Measurements from ENCODE around the gene SERPINI1.

The SERPINI1 gene

DNA sequence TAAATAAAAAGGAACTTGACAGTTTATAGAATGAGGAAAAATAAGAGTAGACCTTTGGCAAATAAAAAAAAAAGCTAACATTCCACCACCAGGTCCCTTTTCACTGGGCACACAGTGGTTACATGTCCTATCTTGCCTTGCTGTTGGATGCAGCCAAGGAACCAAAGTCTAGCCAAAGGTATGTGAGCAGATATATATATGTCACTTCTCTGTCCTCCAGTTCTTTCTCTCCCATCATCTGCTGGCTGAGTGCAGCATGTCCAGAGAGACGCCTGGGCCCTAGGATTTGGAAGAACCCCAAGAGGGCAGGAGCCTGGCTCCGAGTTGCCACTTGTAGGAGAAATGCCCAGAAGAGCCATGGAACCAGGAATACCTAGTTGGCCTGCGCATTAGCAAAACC lies 104.7 kb downstream of the SERPINI1 start:
- Histone ChIP-seq H3K9me3 (ENCODE audit: control insufficient read depth in 1 of 2, low read length in 2 of 2) (no peaks in the 10 kb centered on the region), H3K27ac (ENCODE audit: low read depth, low read length) (no peak overlapping the region), H3K4me1 (ENCODE audit: control insufficient read depth in 1 of 2, insufficient read depth in 2 of 2, low read length in 2 of 2) (no peaks in the 10 kb centered on the region), H3K9ac (ENCODE audit: low read depth in 1 of 2, low read length in 2 of 2) (no peak overlapping the region), H3K4me3 (ENCODE audit: low read depth in 1 of 2, low read length in 2 of 2) (no peak overlapping the region), H3K27me3 (ENCODE audit: control insufficient read depth in 1 of 2, insufficient read depth in 2 of 2, low read length in 2 of 2) (no peaks in the 10 kb centered on the region), H3K36me3 (ENCODE audit: control insufficient read depth in 1 of 2, insufficient read depth in 2 of 2, low read length in 2 of 2) (no peaks in the 10 kb centered on the region)

DNA sequence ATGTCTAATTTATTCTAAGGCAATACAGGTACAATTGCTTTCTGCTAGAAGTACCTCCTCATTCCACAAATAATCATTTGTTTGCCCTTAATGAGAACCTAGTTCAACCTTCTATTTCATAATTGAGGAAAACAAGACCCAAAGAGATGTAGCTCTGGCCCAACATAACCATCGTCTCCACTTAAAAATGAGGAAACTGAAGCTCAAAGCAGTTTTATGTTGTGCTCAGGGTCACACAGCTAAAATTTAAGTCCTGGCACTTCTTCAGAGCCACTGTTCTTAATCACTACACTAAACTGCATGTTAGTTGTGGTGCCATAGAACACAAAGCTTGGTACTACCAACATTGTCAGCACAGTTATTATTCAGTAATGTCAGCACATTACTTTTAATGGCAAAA lies 108.0 kb downstream of the SERPINI1 start:
- Histone ChIP-seq H3K36me3 (ENCODE audit: control insufficient read depth in 1 of 2, insufficient read depth in 2 of 2, low read length in 2 of 2) (no peaks in the 10 kb centered on the region), H3K4me1 (ENCODE audit: control insufficient read depth in 1 of 2, insufficient read depth in 2 of 2, low read length in 2 of 2) (no peaks in the 10 kb centered on the region), H3K9ac (ENCODE audit: low read depth in 1 of 2, low read length in 2 of 2) (no peak overlapping the region), H3K4me3 (ENCODE audit: low read depth in 1 of 2, low read length in 2 of 2) (no peak overlapping the region), H3K9me3 (ENCODE audit: control insufficient read depth in 1 of 2, low read length in 2 of 2) (no peaks in the 10 kb centered on the region), H3K27me3 (ENCODE audit: control insufficient read depth in 1 of 2, insufficient read depth in 2 of 2, low read length in 2 of 2) (no peaks in the 10 kb centered on the region), H3K27ac (ENCODE audit: low read depth, low read length) (no peak overlapping the region)

DNA sequence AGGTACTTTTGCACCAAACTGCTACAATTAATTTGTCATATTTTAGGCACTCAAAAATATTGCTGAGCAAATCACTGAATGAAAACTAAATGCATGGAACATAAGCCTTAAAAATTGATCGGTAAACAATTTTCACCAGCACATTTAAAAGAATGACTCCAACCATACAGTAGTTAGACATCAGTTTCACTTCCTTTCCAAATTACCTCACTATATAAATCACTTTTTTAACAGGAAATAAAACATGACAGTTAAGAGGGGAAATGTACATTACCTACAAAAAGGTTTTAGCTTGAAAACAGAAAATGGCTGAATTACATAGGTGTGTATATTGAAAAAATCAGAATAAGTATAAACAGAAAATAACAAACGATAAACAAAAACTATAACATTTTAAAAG lies 108.4 kb downstream of the SERPINI1 start:
- Histone ChIP-seq H3K36me3 (ENCODE audit: control insufficient read depth in 1 of 2, insufficient read depth in 2 of 2, low read length in 2 of 2) (no peaks in the 10 kb centered on the region), H3K4me1 (ENCODE audit: control insufficient read depth in 1 of 2, insufficient read depth in 2 of 2, low read length in 2 of 2) (no peaks in the 10 kb centered on the region), H3K27ac (ENCODE audit: low read depth, low read length) (no peak overlapping the region), H3K27me3 (ENCODE audit: control insufficient read depth in 1 of 2, insufficient read depth in 2 of 2, low read length in 2 of 2) (no peaks in the 10 kb centered on the region), H3K4me3 (ENCODE audit: low read depth in 1 of 2, low read length in 2 of 2) (no peak overlapping the region), H3K9me3 (ENCODE audit: control insufficient read depth in 1 of 2, low read length in 2 of 2) (no peaks in the 10 kb centered on the region), H3K9ac (ENCODE audit: low read depth in 1 of 2, low read length in 2 of 2) (no peak overlapping the region)

DNA sequence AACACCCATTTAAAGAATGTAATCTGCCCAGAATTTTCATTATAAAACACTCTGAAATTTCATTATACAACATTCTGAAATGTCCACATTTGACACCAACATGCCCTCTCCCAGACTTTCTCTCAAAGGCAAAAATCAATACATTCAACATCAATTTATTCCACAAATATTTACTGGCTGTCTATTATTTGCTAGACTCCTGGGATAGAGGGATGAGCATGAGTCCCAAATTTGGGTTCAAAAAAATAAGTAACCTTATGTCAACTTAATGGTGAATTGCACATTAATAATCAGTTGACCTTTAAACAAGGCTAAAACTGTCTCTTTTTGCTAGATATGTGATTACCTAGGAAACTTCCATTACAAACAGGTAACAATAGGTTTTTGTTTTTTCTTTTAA lies 109.0 kb downstream of the SERPINI1 start:
- Histone ChIP-seq H3K4me3 (ENCODE audit: low read depth in 1 of 2, low read length in 2 of 2) (no peak overlapping the region), H3K27me3 (ENCODE audit: control insufficient read depth in 1 of 2, insufficient read depth in 2 of 2, low read length in 2 of 2) (no peaks in the 10 kb centered on the region), H3K9ac (ENCODE audit: low read depth in 1 of 2, low read length in 2 of 2) (no peak overlapping the region), H3K9me3 (ENCODE audit: control insufficient read depth in 1 of 2, low read length in 2 of 2) (no peaks in the 10 kb centered on the region), H3K36me3 (ENCODE audit: control insufficient read depth in 1 of 2, insufficient read depth in 2 of 2, low read length in 2 of 2) (no peaks in the 10 kb centered on the region), H3K27ac (ENCODE audit: low read depth, low read length) (no peak overlapping the region), H3K4me1 (ENCODE audit: control insufficient read depth in 1 of 2, insufficient read depth in 2 of 2, low read length in 2 of 2) (no peaks in the 10 kb centered on the region)

DNA sequence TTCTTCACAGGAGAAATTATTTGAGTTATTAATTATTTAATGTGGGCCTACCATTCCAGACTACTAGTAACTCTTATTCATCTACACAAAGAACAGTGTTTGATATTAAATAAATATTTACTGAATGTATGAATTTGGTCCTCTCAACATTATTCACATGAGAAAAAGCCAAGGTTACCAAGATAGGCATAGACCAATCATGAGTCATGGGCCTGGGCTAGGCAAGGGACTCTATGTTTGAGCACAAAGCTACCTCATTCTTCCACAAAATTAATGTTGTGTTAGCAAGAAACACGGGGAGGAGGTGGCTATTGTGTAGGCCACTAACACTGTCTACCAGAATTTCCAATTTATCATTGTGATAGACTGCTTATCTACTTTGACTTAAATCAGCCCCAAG lies 115.7 kb downstream of the SERPINI1 start:
- H3K4me1 ChIP-seq (ENCODE audit: control insufficient read depth in 1 of 2, insufficient read depth in 2 of 2, low read length in 2 of 2), result no peaks in the 10 kb centered on the region
- no peak overlapping the region for H3K27ac ChIP-seq (ENCODE audit: low read depth, low read length)
- no peaks in the 10 kb centered on the region for H3K27me3 ChIP-seq (ENCODE audit: control insufficient read depth in 1 of 2, insufficient read depth in 2 of 2, low read length in 2 of 2)
- no peaks in the 10 kb centered on the region for H3K9me3 ChIP-seq (ENCODE audit: control insufficient read depth in 1 of 2, low read length in 2 of 2)
- H3K4me3 ChIP-seq (ENCODE audit: low read depth in 1 of 2, low read length in 2 of 2), result no peak overlapping the region
- no peak overlapping the region for H3K9ac ChIP-seq (ENCODE audit: low read depth in 1 of 2, low read length in 2 of 2)
- no peaks in the 10 kb centered on the region for H3K36me3 ChIP-seq (ENCODE audit: control insufficient read depth in 1 of 2, insufficient read depth in 2 of 2, low read length in 2 of 2)

DNA sequence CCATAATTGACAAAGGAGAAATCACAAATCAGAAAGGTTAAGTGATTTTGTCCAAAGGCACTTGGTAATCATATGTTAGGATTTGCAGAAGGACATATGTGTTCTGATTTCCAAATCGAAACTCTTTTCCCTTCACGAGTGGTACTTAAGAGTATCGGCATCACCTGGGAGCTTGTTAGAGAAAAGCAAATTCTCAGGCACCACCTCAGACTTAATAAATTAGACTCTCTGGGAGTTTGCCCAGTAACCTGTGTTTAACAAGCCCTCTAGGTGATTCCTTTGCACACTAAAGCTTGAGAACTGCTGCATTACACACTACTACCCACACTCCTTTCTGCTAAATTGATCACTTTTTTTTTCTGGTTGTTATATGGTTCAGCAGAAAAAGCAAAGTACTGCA lies 116.2 kb downstream of the SERPINI1 start:
- Histone ChIP-seq H3K27ac (ENCODE audit: low read depth, low read length) (no peak overlapping the region), H3K27me3 (ENCODE audit: control insufficient read depth in 1 of 2, insufficient read depth in 2 of 2, low read length in 2 of 2) (no peaks in the 10 kb centered on the region), H3K9ac (ENCODE audit: low read depth in 1 of 2, low read length in 2 of 2) (no peak overlapping the region), H3K36me3 (ENCODE audit: control insufficient read depth in 1 of 2, insufficient read depth in 2 of 2, low read length in 2 of 2) (no peaks in the 10 kb centered on the region), H3K9me3 (ENCODE audit: control insufficient read depth in 1 of 2, low read length in 2 of 2) (no peaks in the 10 kb centered on the region), H3K4me1 (ENCODE audit: control insufficient read depth in 1 of 2, insufficient read depth in 2 of 2, low read length in 2 of 2) (no peaks in the 10 kb centered on the region), H3K4me3 (ENCODE audit: low read depth in 1 of 2, low read length in 2 of 2) (no peak overlapping the region)

DNA sequence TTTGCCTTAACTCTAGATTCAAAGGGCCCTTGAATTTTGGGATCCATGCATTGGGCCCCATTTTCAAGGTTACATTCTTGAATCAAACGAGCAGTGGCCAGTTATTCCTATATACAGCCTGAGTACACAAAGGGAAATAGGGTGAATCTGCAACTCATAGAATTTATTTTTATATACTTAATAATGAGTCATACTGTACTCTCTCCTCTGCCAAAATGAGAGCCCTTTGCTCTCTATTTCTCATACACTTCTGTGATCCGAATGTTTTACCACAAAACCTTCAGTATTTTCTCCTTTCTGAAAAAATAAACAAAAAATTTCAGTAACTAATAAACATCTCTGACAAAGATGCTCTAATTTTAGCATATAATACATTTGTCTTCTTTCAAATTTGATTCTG lies 116.7 kb downstream of the SERPINI1 start:
- H3K4me3 ChIP-seq (ENCODE audit: low read depth in 1 of 2, low read length in 2 of 2), result no peak overlapping the region
- H3K9me3 ChIP-seq (ENCODE audit: control insufficient read depth in 1 of 2, low read length in 2 of 2), result no peaks in the 10 kb centered on the region
- H3K4me1 ChIP-seq (ENCODE audit: control insufficient read depth in 1 of 2, insufficient read depth in 2 of 2, low read length in 2 of 2), result no peaks in the 10 kb centered on the region
- no peak overlapping the region for H3K9ac ChIP-seq (ENCODE audit: low read depth in 1 of 2, low read length in 2 of 2)
- H3K27ac ChIP-seq (ENCODE audit: low read depth, low read length), result no peak overlapping the region
- H3K27me3 ChIP-seq (ENCODE audit: control insufficient read depth in 1 of 2, insufficient read depth in 2 of 2, low read length in 2 of 2), result no peaks in the 10 kb centered on the region
- no peaks in the 10 kb centered on the region for H3K36me3 ChIP-seq (ENCODE audit: control insufficient read depth in 1 of 2, insufficient read depth in 2 of 2, low read length in 2 of 2)

DNA sequence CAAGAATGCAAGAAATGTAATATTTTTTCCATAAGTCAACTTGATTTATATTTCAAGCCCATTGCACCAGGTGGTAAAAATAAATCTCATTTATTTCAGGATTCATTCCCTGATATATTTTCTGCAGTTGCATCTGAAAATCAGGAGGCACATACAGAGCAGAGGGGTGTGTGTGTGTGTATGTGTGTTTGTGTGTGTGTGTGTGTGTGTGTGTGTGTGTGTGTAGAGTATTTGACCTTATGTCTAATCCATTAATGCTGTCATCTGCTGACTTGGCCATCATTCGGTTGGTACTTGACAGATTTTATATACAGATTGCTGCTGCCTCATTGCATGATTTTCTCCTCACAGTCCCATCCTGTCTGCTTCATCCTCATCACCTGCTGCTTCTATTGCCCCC lies 118.5 kb downstream of the SERPINI1 start:
- Histone ChIP-seq H3K36me3 (ENCODE audit: control insufficient read depth in 1 of 2, insufficient read depth in 2 of 2, low read length in 2 of 2) (no peaks in the 10 kb centered on the region), H3K9ac (ENCODE audit: low read depth in 1 of 2, low read length in 2 of 2) (no peak overlapping the region), H3K4me3 (ENCODE audit: low read depth in 1 of 2, low read length in 2 of 2) (no peak overlapping the region), H3K9me3 (ENCODE audit: control insufficient read depth in 1 of 2, low read length in 2 of 2) (no peaks in the 10 kb centered on the region), H3K27me3 (ENCODE audit: control insufficient read depth in 1 of 2, insufficient read depth in 2 of 2, low read length in 2 of 2) (no peaks in the 10 kb centered on the region), H3K27ac (ENCODE audit: low read depth, low read length) (no peak overlapping the region), H3K4me1 (ENCODE audit: control insufficient read depth in 1 of 2, insufficient read depth in 2 of 2, low read length in 2 of 2) (no peaks in the 10 kb centered on the region)

DNA sequence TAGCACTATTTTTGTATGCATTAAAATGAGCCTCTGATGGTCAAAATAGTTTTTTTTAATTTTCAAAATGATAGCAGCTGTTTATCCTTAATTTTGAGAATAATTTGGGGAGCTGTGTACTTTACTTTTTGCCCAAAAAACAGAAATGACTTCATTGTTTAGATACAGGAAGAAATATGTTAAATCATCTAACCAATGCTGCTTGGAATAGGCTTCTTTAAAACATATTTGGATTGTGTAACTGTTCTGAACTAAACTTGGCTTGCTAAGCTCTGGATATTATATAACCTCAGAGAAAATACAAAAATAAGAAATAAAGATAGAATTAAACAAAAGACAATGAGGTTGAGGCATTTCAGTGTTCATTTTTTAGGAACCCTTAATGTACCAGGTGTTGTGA lies 119.3 kb downstream of the SERPINI1 start:
- Histone ChIP-seq H3K36me3 (ENCODE audit: control insufficient read depth in 1 of 2, insufficient read depth in 2 of 2, low read length in 2 of 2) (no peaks in the 10 kb centered on the region), H3K9ac (ENCODE audit: low read depth in 1 of 2, low read length in 2 of 2) (no peak overlapping the region), H3K9me3 (ENCODE audit: control insufficient read depth in 1 of 2, low read length in 2 of 2) (no peaks in the 10 kb centered on the region), H3K4me3 (ENCODE audit: low read depth in 1 of 2, low read length in 2 of 2) (no peak overlapping the region), H3K27ac (ENCODE audit: low read depth, low read length) (no peak overlapping the region), H3K27me3 (ENCODE audit: control insufficient read depth in 1 of 2, insufficient read depth in 2 of 2, low read length in 2 of 2) (no peaks in the 10 kb centered on the region), H3K4me1 (ENCODE audit: control insufficient read depth in 1 of 2, insufficient read depth in 2 of 2, low read length in 2 of 2) (no peaks in the 10 kb centered on the region)

DNA sequence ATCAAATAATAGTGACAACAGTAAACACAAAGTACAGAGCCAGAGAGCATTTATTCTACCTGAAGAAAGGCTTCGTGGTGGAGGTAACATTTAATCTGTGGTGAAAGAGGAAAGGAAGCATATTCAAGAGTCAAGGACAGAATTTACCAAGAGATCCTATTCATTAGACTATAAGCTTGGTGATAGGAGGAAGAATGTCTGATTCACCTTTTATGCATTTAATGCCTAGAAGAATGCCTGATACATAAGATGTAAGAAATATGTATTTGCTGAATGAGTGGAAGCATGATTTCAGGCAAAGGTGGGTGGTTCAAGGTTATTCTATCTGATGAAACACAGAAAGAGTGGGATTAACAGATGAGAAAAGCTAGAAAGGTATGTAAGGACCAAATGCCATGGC lies 119.8 kb downstream of the SERPINI1 start:
- H3K27me3 ChIP-seq (ENCODE audit: control insufficient read depth in 1 of 2, insufficient read depth in 2 of 2, low read length in 2 of 2), result no peaks in the 10 kb centered on the region
- no peaks in the 10 kb centered on the region for H3K36me3 ChIP-seq (ENCODE audit: control insufficient read depth in 1 of 2, insufficient read depth in 2 of 2, low read length in 2 of 2)
- H3K9me3 ChIP-seq (ENCODE audit: control insufficient read depth in 1 of 2, low read length in 2 of 2), result no peaks in the 10 kb centered on the region
- H3K4me1 ChIP-seq (ENCODE audit: control insufficient read depth in 1 of 2, insufficient read depth in 2 of 2, low read length in 2 of 2), result no peaks in the 10 kb centered on the region
- no peak overlapping the region for H3K4me3 ChIP-seq (ENCODE audit: low read depth in 1 of 2, low read length in 2 of 2)
- H3K27ac ChIP-seq (ENCODE audit: low read depth, low read length), result no peak overlapping the region
- H3K9ac ChIP-seq (ENCODE audit: low read depth in 1 of 2, low read length in 2 of 2), result no peak overlapping the region

DNA sequence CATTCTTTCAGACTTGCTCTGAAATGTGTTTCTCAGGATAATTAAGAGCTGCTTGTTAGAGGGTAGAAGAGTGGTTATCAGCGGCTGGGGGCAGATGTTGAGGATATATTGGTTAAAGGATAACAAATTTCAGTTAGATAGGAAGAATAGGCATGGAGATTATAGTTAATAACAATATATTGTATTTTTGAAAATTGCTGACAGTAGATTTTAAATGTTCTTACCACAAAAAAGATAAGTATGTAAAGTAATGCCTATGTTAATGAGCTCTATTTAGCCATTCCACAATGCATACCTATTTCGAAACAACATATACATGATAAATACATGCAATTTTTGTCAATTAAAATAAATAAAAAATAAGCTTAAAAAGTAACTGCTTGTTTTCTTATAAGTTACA lies 123.3 kb downstream of the SERPINI1 start:
- H3K36me3 ChIP-seq (ENCODE audit: control insufficient read depth in 1 of 2, insufficient read depth in 2 of 2, low read length in 2 of 2), result no peaks in the 10 kb centered on the region
- no peak overlapping the region for H3K9ac ChIP-seq (ENCODE audit: low read depth in 1 of 2, low read length in 2 of 2)
- no peak overlapping the region for H3K27ac ChIP-seq (ENCODE audit: low read depth, low read length)
- H3K4me3 ChIP-seq (ENCODE audit: low read depth in 1 of 2, low read length in 2 of 2), result no peak overlapping the region
- H3K27me3 ChIP-seq (ENCODE audit: control insufficient read depth in 1 of 2, insufficient read depth in 2 of 2, low read length in 2 of 2), result no peaks in the 10 kb centered on the region
- no peaks in the 10 kb centered on the region for H3K4me1 ChIP-seq (ENCODE audit: control insufficient read depth in 1 of 2, insufficient read depth in 2 of 2, low read length in 2 of 2)
- no peaks in the 10 kb centered on the region for H3K9me3 ChIP-seq (ENCODE audit: control insufficient read depth in 1 of 2, low read length in 2 of 2)

Data from duodenal mucosa (tissue), 2 donors.